Loucy (cell line): ENCODE data around the gene EMILIN3.

Source experiments
- H2AFZ ChIP-seq: fragments of 200-600 bp; sonication (generic); 2 replicates; pipeline ENCODE4 v1.6.0; 2016; ENCODE audit warnings: antibody characterized with exemption, mild to moderate bottlenecking, low read length, moderate library complexity
- H3F3A ChIP-seq: fragments of 200-600 bp; 2 replicates; pipeline ENCODE4 v1.6.0; 2016; ENCODE audit warnings: antibody characterized with exemption, low read depth, mild to moderate bottlenecking
- H3K27me3 ChIP-seq: fragments of 200-600 bp; sonication (generic); 2 replicates; pipeline ENCODE4 v1.6.1; 2014; ENCODE audit warnings: low read length, mild to moderate bottlenecking; ENCODE audit not compliant: insufficient read depth, poor library complexity, severe bottlenecking
- H3K36me3 ChIP-seq: fragments of 200-600 bp; sonication (generic); 2 replicates; pipeline ENCODE4 v1.6.1; 2016; ENCODE audit warnings: low read length; ENCODE audit not compliant: insufficient read depth
- H3K4me1 ChIP-seq: fragments of 200-600 bp; sonication (generic); 2 replicates; pipeline ENCODE4 v1.5.1; 2014; ENCODE audit warnings: low read length, mild to moderate bottlenecking; ENCODE audit not compliant: insufficient read depth, poor library complexity, severe bottlenecking
- H3K4me2 ChIP-seq: fragments of 200-600 bp; sonication (generic); 2 replicates; pipeline ENCODE4 v1.6.0; 2014; ENCODE audit warnings: antibody characterized with exemption, low read length, low read depth, mild to moderate bottlenecking; ENCODE audit not compliant: poor library complexity, severe bottlenecking
- H3K4me3 ChIP-seq: fragments of 200-600 bp; sonication (generic); 2 replicates; pipeline ENCODE4 v1.5.1; 2014; ENCODE audit warnings: low read length, mild to moderate bottlenecking, mixed read lengths; ENCODE audit not compliant: poor library complexity, severe bottlenecking
- H3K79me2 ChIP-seq: fragments of 200-600 bp; sonication (generic); 2 replicates; pipeline ENCODE4 v1.6.1; 2014; ENCODE audit warnings: low read length; ENCODE audit not compliant: insufficient read depth
- H3K9ac ChIP-seq: fragments of 200-600 bp; sonication (generic); 2 replicates; pipeline ENCODE4 v1.6.0; 2014; ENCODE audit warnings: mild to moderate bottlenecking, low read depth, low read length, moderate library complexity; ENCODE audit not compliant: poor library complexity, severe bottlenecking
- H3K9me2 ChIP-seq: fragments of 200-600 bp; sonication (generic); replicated peaks from 2 replicates; pipeline ENCODE4 v1.6.1; 2016; ENCODE audit warnings: low read depth, low read length, mixed read lengths
- H3K9me3 ChIP-seq: fragments of 200-600 bp; sonication (generic); 2 replicates; pipeline ENCODE4 v1.6.1; 2014; ENCODE audit warnings: mild to moderate bottlenecking, antibody characterized with exemption, low read length, low read depth; ENCODE audit not compliant: insufficient read depth
- H4K20me1 ChIP-seq: fragments of 200-600 bp; sonication (generic); 2 replicates; pipeline ENCODE4 v1.6.0; 2014; ENCODE audit warnings: antibody characterized with exemption, low read length, mild to moderate bottlenecking; ENCODE audit not compliant: insufficient read depth, poor library complexity, severe bottlenecking
- CTCF ChIP-seq: fragments of 200-600 bp; sonication (generic); conservative IDR thresholded peaks from 2 replicates; pipeline ENCODE4 v1.5.1; 2014; ENCODE audit warnings: mild to moderate bottlenecking, antibody characterized with exemption, low read length
- EZH2phosphoT487 ChIP-seq: fragments of 200-600 bp; IDR thresholded peaks from 2 replicates; pipeline ENCODE4 v1.6.1; 2018; ENCODE audit warnings: antibody characterized with exemption, mild to moderate bottlenecking, moderate library complexity, borderline replicate concordance

EMILIN3 gene

GRCh38 chr20:41379551-41379950, 12.9 kb upstream of the EMILIN3 start:
- no peaks in the 10 kb centered on the region for H3K9me3 ChIP-seq
- TF ChIP-seq EZH2phosphoT487, result no peak
- TF ChIP-seq CTCF, result no peak
- peaks cover 23% of the 10 kb centered on the region for H3K4me1 ChIP-seq
- no peak overlapping the region for H3K4me3 ChIP-seq
- no peak overlapping the region for H3K4me2 ChIP-seq
- no peaks in the 10 kb centered on the region; the same call in 1 of the 2 replicates for H3F3A ChIP-seq
- H3K9ac ChIP-seq, result no peak overlapping the region
- no peaks in the 10 kb centered on the region for H3K36me3 ChIP-seq
- H4K20me1 ChIP-seq, result no peaks in the 10 kb centered on the region
- no peaks in the 10 kb centered on the region for H3K79me2 ChIP-seq
- H3K9me2 ChIP-seq, result no peaks in the 10 kb centered on the region
- no peak overlapping the region for H2AFZ ChIP-seq
- no peaks in the 10 kb centered on the region for H3K27me3 ChIP-seq

- Histone ChIP-seq H3K9me2 (no peaks in the 10 kb centered on the region), H3K27me3 (no peaks in the 10 kb centered on the region)
Measured at GRCh38 chr20:41377275-41377674, 10.7 kb upstream of the EMILIN3 start.

GRCh38 chr20:41376349-41376748, 9.7 kb upstream of the EMILIN3 start:
- Histone ChIP-seq H3K4me1 (peaks cover 19% of the 10 kb centered on the region), H3K36me3 (no peaks in the 10 kb centered on the region), H3K4me2 (no peak overlapping the region), H2AFZ (no peak overlapping the region), H3K79me2 (no peaks in the 10 kb centered on the region), H4K20me1 (no peaks in the 10 kb centered on the region), H3K9me3 (no peaks in the 10 kb centered on the region), H3K27me3 (no peaks in the 10 kb centered on the region), H3K9me2 (no peaks in the 10 kb centered on the region), H3K9ac (no peak overlapping the region), H3F3A (no peaks in the 10 kb centered on the region; the same call in 1 of the 2 replicates), H3K4me3 (no peak overlapping the region)
- TF ChIP-seq EZH2phosphoT487 (no peak), CTCF (no peak)

More at GRCh38 chr20:41377275-41377674, 10.7 kb upstream of the EMILIN3 start:
- Histone ChIP-seq H3K79me2 (no peaks in the 10 kb centered on the region), H3K4me2 (no peak overlapping the region), H2AFZ (no peak overlapping the region), H3K4me3 (no peak overlapping the region), H3K9ac (no peak overlapping the region), H4K20me1 (no peaks in the 10 kb centered on the region), H3K4me1 (peaks cover 20% of the 10 kb centered on the region), H3K36me3 (no peaks in the 10 kb centered on the region), H3F3A (no peaks in the 10 kb centered on the region; the same call in 1 of the 2 replicates), H3K9me3 (no peaks in the 10 kb centered on the region)
- no peak for TF ChIP-seq CTCF
- TF ChIP-seq EZH2phosphoT487, result no peak
